ENCODE measurements around the gene AFAP1L2.

AFAP1L2 gene, protein sequence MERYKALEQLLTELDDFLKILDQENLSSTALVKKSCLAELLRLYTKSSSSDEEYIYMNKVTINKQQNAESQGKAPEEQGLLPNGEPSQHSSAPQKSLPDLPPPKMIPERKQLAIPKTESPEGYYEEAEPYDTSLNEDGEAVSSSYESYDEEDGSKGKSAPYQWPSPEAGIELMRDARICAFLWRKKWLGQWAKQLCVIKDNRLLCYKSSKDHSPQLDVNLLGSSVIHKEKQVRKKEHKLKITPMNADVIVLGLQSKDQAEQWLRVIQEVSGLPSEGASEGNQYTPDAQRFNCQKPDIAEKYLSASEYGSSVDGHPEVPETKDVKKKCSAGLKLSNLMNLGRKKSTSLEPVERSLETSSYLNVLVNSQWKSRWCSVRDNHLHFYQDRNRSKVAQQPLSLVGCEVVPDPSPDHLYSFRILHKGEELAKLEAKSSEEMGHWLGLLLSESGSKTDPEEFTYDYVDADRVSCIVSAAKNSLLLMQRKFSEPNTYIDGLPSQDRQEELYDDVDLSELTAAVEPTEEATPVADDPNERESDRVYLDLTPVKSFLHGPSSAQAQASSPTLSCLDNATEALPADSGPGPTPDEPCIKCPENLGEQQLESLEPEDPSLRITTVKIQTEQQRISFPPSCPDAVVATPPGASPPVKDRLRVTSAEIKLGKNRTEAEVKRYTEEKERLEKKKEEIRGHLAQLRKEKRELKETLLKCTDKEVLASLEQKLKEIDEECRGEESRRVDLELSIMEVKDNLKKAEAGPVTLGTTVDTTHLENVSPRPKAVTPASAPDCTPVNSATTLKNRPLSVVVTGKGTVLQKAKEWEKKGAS

DNA sequence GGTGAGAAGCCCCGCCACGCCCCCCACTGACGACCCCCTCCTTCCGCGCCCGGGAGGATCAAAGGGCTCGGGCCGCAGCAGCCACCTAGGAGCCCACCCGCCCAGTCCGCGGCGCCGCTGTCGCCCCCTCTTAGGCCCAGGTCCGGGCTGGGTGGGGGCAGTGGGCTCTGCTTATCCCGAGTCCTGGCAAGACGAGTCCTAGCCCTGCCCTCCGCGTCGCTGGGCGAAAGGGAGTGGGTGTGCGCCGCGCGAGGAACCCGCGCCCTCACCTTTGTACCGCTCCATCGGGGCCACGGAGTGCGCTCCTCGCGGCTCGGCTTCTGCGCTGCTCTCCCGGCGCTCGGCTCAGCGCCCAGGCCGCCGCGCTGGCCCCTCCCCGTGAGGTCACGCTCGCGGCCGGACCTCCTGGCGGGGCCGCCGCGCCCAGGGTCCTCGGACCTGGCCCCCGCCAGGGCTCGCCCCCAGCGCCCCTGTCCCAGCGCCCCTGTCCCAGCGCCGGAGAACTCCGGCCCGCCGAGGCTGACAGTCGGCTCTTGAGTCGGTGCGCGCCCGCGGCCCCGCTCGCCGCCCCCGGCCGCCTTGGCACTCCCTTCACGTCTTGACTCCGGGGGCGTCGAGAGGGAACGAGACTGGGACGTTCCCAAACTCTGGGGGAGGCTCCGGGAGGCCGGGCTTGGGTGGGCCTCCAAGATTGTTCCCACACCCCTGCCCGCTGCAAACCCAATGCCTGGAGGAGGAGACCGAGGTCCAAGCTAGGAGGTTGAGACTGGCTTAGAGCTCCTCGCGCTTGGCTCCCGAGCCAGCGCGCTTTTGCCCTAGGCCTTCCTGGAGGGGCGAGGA lies at the start of gene AFAP1L2:
AFAP1L2 (minus strand) TSS at position 332 of the 840 bp plus-strand sequence; CDS start at position 285, 47 bp downstream.
- H3K4me3 ChIP-seq (ENCODE audit: low read depth, low read length) = peak within 1 kb of the TSS; percentile 38; the same call in 1 of the 2 replicates
- DNase-seq (ENCODE audit: low read depth) = no peak
- TF ChIP-seq, protein P1, sequence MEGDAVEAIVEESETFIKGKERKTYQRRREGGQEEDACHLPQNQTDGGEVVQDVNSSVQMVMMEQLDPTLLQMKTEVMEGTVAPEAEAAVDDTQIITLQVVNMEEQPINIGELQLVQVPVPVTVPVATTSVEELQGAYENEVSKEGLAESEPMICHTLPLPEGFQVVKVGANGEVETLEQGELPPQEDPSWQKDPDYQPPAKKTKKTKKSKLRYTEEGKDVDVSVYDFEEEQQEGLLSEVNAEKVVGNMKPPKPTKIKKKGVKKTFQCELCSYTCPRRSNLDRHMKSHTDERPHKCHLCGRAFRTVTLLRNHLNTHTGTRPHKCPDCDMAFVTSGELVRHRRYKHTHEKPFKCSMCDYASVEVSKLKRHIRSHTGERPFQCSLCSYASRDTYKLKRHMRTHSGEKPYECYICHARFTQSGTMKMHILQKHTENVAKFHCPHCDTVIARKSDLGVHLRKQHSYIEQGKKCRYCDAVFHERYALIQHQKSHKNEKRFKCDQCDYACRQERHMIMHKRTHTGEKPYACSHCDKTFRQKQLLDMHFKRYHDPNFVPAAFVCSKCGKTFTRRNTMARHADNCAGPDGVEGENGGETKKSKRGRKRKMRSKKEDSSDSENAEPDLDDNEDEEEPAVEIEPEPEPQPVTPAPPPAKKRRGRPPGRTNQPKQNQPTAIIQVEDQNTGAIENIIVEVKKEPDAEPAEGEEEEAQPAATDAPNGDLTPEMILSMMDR (IDR thresholded peaks at IDR 0.05; ENCODE audit: low read depth, low read length, missing control alignments) = no peak

DNA sequence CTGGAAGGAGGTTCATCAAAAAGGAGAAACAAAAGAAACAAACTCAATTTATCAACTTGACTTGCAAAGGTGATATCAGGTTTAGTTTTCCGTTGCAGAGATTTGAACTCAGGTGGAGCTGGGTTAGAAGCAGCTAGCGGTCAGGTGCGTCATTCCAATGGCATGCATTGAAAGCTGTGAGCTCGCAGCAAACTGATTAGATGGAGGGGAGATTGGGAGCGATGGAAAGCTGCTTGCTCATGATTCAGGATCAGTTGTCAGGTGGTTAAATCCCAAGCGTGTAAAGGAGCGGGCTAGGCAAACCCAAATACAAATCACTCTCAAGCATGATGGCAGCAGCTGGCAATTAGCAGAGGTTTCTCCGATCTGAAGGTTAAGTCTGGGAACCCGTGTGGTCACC lies 49.3 kb upstream of the AFAP1L2 start:
- no peak for DNase-seq (ENCODE audit: low read depth)
- TF ChIP-seq, protein P1 (IDR thresholded peaks at IDR 0.05; ENCODE audit: low read depth, low read length, missing control alignments) = no peak
- H3K4me3 ChIP-seq (ENCODE audit: low read depth, low read length) = no peak overlapping the region

GRCh38 chr10:114448897-114449296 lies 44.6 kb upstream of the AFAP1L2 start:
- TF ChIP-seq, protein P1 (IDR thresholded peaks at IDR 0.05; ENCODE audit: low read depth, low read length, missing control alignments) = no peak
- no peak for DNase-seq (ENCODE audit: low read depth)
- H3K4me3 ChIP-seq (ENCODE audit: low read depth, low read length) = no peak overlapping the region

- TF ChIP-seq, protein P1 (IDR thresholded peaks at IDR 0.05; ENCODE audit: low read depth, low read length, missing control alignments) = no peak
- DNase-seq (ENCODE audit: low read depth) = no peak
- H3K4me3 ChIP-seq (ENCODE audit: low read depth, low read length) = no peak overlapping the region
These were observed 41.0 kb upstream of the AFAP1L2 start for GRCh38 chr10:114445332-114445731.

DNA sequence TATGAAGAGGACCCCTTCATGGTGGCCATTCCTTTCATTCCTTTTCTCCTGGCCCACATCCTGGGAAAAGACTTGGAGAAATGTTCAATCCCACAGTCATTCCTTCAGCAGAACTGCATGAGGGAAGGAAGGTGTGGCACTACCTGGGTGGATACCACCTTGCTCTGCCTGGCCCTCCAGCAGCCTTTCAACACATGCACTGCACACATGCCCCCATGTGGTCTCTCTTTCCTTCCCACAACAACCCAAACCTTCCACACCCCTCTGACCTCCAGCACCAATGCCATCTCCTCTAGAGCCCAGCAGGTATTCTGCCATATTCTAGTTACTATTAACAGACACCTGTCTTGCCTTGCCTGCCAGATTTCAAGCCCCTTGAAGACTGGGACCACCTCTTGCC lies 40.5 kb upstream of the AFAP1L2 start:
- TF ChIP-seq, protein P1 (IDR thresholded peaks at IDR 0.05; ENCODE audit: low read depth, low read length, missing control alignments) = no peak
- no peak overlapping the region for H3K4me3 ChIP-seq (ENCODE audit: low read depth, low read length)
- no peak for DNase-seq (ENCODE audit: low read depth)

GRCh38 chr10:114442091-114442630 lies 37.9 kb upstream of the AFAP1L2 start:
- TF ChIP-seq, protein P1 (IDR thresholded peaks at IDR 0.05; ENCODE audit: low read depth, low read length, missing control alignments) = no peak
- DNase-seq (ENCODE audit: low read depth) = no peak
- no peak overlapping the region for H3K4me3 ChIP-seq (ENCODE audit: low read depth, low read length)

All from GM12864 (cell line).